Panc1 (cell line): ENCODE data around the gene PLB1. TPM values are rescaled to one million over a fixed set of nuclear protein-coding genes. Genes with fewer than 3 reads are reported as not detected.
"Not testable (repeated sequence)": the region's sequence is repeated elsewhere in the genome, so short reads cannot be mapped to it uniquely, and the experiment has no call there.

Experiments used
- ATAC-seq: fragments of 200-7000 bp; cut with Tn5 transposase; 2 replicates; pipeline ENCODE4 v1.9.1; 2020; ENCODE audit warnings: mild to moderate bottlenecking, moderate library complexity
- BruUV-seq: library from RNA; stranded (reverse); fragments of 400-500 nt; replicated peaks from 2 replicates; lab custom pipeline; 2021; lab: Mats Ljungman, UMichigan
- CTCF ChIA-PET: fragments of 300-600 bp; sonication (Branson Sonifier 250); formaldehyde crosslinking; loops from one replicate; lab custom pipeline; 2022; ENCODE audit warnings: antibody characterized with exemption; lab: Charles Lee
- POLR2A ChIA-PET: fragments of 300-600 bp; sonication (Branson Sonifier 250); formaldehyde crosslinking; loops from one replicate; lab custom pipeline; 2022; ENCODE audit warnings: antibody characterized with exemption; lab: Charles Lee
- DNase-seq: peaks from one replicate; pipeline ENCODE4 v3.0.0-alpha.2; 2010; ENCODE audit warnings: low read depth, low spot score
- H3K27ac ChIP-seq: 2 replicates; pipeline ENCODE4 v1.5.1; 2011; ENCODE audit warnings: mild to moderate bottlenecking, low read length, inconsistent platforms
- H3K27me3 ChIP-seq: fragments of 200-500 bp; sonication (Bioruptor generic); 2 replicates; pipeline ENCODE4 v1.6.0; 2014; ENCODE audit warnings: low read length, inconsistent platforms; ENCODE audit not compliant: control insufficient read depth, insufficient read depth
- H3K36me3 ChIP-seq: fragments of 200-500 bp; sonication (Bioruptor generic); 2 replicates; pipeline ENCODE4 v1.5.1; 2014; ENCODE audit warnings: inconsistent platforms, mild to moderate bottlenecking, low read length, moderate library complexity; ENCODE audit not compliant: control insufficient read depth, insufficient read depth
- H3K4me1 ChIP-seq: 2 replicates; pipeline ENCODE4 v1.5.1; 2011; ENCODE audit warnings: inconsistent platforms, mild to moderate bottlenecking, low read length, moderate library complexity; ENCODE audit not compliant: control insufficient read depth, insufficient read depth
- H3K4me3 ChIP-seq, 2 experiments: 2 replicates each; pipeline ENCODE4 v1.5.1; 2011 to 2012; ENCODE audit warnings: low read depth in 2 of 2, low read length in 2 of 2, mild to moderate bottlenecking in 2 of 2, inconsistent platforms in 1 of 2, moderate library complexity in 1 of 2
- H3K9me3 ChIP-seq: fragments of 200-500 bp; sonication (Bioruptor generic); 2 replicates; pipeline ENCODE4 v1.5.1; 2014; ENCODE audit warnings: low read depth, mild to moderate bottlenecking, inconsistent platforms, low read length, moderate library complexity; ENCODE audit not compliant: control insufficient read depth, insufficient read depth
- CTCF ChIP-seq: fragments of 450-650 bp; IDR thresholded peaks from 2 replicates; pipeline ENCODE4 v1.5.1; 2017; ENCODE audit warnings: mild to moderate bottlenecking
- POLR2AphosphoS5 ChIP-seq: IDR thresholded peaks from 2 replicates; pipeline ENCODE4 v1.6.1; 2012; ENCODE audit warnings: mild to moderate bottlenecking, low read depth, low read length, moderate library complexity
- REST ChIP-seq, 2 experiments: IDR thresholded peaks; 2 replicates each; pipeline ENCODE4 v1.6.1; 2011 to 2012; ENCODE audit warnings: low read depth in 2 of 2, control low read depth in 1 of 2, low read length in 1 of 2, mild to moderate bottlenecking in 1 of 2, moderate library complexity in 1 of 2; ENCODE audit not compliant: insufficient read depth in 1 of 2
- SIN3A ChIP-seq: IDR thresholded peaks from 2 replicates; pipeline ENCODE4 v1.6.1; 2012; ENCODE audit warnings: low read depth, mild to moderate bottlenecking, low read length, moderate library complexity, borderline replicate concordance; ENCODE audit not compliant: insufficient read depth
- TCF7L2 ChIP-seq: IDR thresholded peaks from 2 replicates; pipeline ENCODE4 v1.6.1; 2011; ENCODE audit warnings: mild to moderate bottlenecking, low read depth, low read length, inconsistent platforms
- in situ Hi-C: cut with HindIII; loops from 2 replicates; pipeline ENCODE4 v1.10.0; 2016; ENCODE audit warnings: low sequenced_read_pairs, low pct_unique_long_range_greater_than_20kb
- intact Hi-C: fragments of 100-400 bp; cut with micrococcal nuclease; formaldehyde crosslinking; loops from one replicate; pipeline ENCODE4 v1.10.0; 2022; ENCODE audit not compliant: unreplicated experiment
- total RNA-seq: library from RNA; stranded (reverse); gene quantifications from one replicate; pipeline ENCODE4 v1.2.1, GENCODE V29; 2021; ENCODE audit not compliant: unreplicated experiment

Gene PLB1
- total RNA-seq, 1 experiment from 2014 or later, result 0.80 TPM

GRCh38 chr2:28547906-28548600, 52.2 kb downstream of the PLB1 start:
- ATAC-seq (no peak), DNase-seq (no peak)
- intact Hi-C loops, result no loop called here
- Histone ChIP-seq H3K4me3 (no peak overlapping the region), H3K36me3 (no peaks in the 10 kb centered on the region), H3K4me1 (no peaks in the 10 kb centered on the region), H3K27me3 (no peaks in the 10 kb centered on the region), H3K27ac (no peak overlapping the region), H3K9me3 (no peaks in the 10 kb centered on the region)
- in situ Hi-C loops, result no loop called here
- no peak for TF ChIP-seq SIN3A
- no peak for TF ChIP-seq TCF7L2
- TF ChIP-seq REST (IDR thresholded peaks at IDR 0.05; ENCODE audit: insufficient read depth in 1 of 2, low read depth in 2 of 2, low read length in 1 of 2), result no peak
- no peak for TF ChIP-seq CTCF
- TF ChIP-seq POLR2AphosphoS5, result no peak
- ChIA-PET POLR2A (interaction anchor here (0.5 kb wide), 1 partner anchor 323 kb away, joined by 6 read pairs; no protein-coding TSS in a partner anchor), CTCF (no interaction called here)
- no TSS peak for BruUV-seq

- H3K27me3 ChIP-seq, CTCF ChIA-PET, H3K27ac ChIP-seq, DNase-seq, POLR2A ChIA-PET, H3K4me3 ChIP-seq, BruUV-seq, H3K9me3 ChIP-seq, H3K36me3 ChIP-seq, H3K4me1 ChIP-seq, in situ Hi-C loops, intact Hi-C loops, ATAC-seq: not testable (repeated sequence)
Measured at GRCh38 chr2:28550345-28550744, 54.5 kb downstream of the PLB1 start.

DNA sequence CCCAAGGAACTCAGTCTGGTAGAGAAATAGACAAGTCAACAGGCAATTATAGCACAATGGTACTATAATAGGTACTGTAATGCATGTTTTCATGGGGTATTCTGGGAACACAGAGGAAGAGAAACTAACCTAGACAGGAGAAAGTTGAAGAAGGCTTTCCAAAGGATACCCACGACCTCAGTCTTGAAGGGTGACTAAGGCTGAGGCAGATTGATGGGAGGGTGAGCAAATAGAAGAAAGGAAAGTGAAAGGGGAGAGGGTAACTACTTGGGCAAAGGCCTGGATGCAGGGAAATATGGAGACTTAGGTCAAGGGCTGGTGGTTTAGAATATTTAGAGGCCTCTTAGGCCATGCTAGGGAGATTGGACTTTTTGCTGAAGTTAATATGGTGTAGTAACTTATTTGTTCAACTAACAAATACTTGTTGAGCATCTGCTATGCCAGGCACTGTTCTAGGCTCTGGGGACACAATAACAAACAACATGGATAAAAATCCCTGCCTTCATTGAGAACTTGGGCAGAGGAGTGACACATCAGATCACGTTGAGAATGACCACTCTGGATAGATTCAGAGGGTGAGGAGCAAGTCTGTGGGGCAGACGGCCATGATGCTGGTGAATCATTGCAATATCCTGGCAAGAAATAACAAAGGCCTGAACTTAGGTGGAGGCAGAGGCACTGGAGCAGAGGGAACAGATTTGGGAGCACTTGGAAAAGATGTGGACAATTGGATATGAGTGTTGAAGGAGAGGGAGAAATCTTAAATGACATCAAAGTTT, 56.4 kb downstream of the PLB1 start:
- Histone ChIP-seq H3K27ac (no peak overlapping the region), H3K9me3 (no peaks in the 10 kb centered on the region), H3K4me3 (no peak overlapping the region), H3K36me3 (no peaks in the 10 kb centered on the region), H3K27me3 (no peaks in the 10 kb centered on the region), H3K4me1 (no peaks in the 10 kb centered on the region)
- no peak for TF ChIP-seq TCF7L2
- no peak for TF ChIP-seq SIN3A
- TF ChIP-seq REST (IDR thresholded peaks at IDR 0.05; ENCODE audit: insufficient read depth in 1 of 2, low read depth in 2 of 2, low read length in 1 of 2), result no peak
- no peak for DNase-seq
- no TSS peak for BruUV-seq
- intact Hi-C loops (no loop called here), in situ Hi-C loops (no loop called here)
- ChIA-PET POLR2A (no interaction called here), CTCF (no interaction called here)
- no peak; the same call in 1 of the 2 replicates for ATAC-seq
